ENCODE measurements around the gene TCFL5.
A peak's percentile ranks its signal among the peaks of the same experiment; 100 is the strongest.

TCFL5 gene

DNA sequence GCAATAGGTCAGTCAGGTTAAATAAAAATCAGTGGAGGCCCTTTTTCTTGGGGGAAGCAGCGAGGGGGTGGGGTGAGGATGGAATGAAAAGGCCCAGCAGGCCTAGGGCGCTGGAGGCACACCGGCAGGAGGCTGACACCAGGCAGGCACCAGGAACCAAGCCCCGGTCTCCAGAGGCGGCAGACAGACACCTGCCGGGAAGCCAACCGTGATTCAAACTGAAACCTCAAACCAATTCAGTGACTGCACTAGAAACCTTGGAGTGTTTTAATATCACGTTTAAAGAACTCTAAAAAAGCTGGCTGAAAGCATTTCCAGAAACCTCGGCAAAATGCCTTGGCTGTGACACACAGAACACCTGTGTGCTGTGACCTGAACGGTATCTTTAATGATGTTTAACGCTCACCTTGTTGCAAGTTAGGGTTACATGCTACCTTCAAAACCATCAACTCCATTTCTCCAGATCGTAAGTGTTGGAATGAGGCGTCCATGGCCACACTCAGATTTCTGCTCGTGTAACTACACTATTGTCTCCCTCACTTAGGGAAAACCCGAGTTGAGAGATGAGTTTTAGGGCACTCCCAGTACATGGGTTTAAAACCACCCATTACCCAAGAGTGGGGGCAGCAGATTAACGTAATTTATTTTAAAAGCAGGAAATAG lies 37.5 kb upstream of the TCFL5 start:
- POLR2A ChIA-PET, result interaction anchor here (1.6 kb wide), 1 partner anchor 9 kb away, joined by 4 read pairs; no protein-coding TSS in a partner anchor
- CTCF ChIA-PET, result interaction anchor here (0.6 to 6.5 kb wide), 17 partner anchors 8 to 115 kb away, joined by 3 to 33 read pairs (median 7); no protein-coding TSS in a partner anchor
- H3K36me3 ChIP-seq (ENCODE audit: control insufficient read depth in 2 of 2, insufficient read depth in 1 of 2, low read length in 2 of 2), result peaks cover 0 to 68% of the 10 kb centered on the region in 2 experiments; a peak in 2 of 3 replicates
- H3K4me3 ChIP-seq (ENCODE audit: low read depth, low read length), result no peak overlapping the region
- no peak overlapping the region for H3K27ac ChIP-seq (ENCODE audit: extremely low read depth, low read depth, low read length)
- H3K4me1 ChIP-seq (ENCODE audit: control insufficient read depth, insufficient read depth, low read length), result no peaks in the 10 kb centered on the region; the same call in 1 of the 2 replicates
- TF ChIP-seq, protein P1, sequence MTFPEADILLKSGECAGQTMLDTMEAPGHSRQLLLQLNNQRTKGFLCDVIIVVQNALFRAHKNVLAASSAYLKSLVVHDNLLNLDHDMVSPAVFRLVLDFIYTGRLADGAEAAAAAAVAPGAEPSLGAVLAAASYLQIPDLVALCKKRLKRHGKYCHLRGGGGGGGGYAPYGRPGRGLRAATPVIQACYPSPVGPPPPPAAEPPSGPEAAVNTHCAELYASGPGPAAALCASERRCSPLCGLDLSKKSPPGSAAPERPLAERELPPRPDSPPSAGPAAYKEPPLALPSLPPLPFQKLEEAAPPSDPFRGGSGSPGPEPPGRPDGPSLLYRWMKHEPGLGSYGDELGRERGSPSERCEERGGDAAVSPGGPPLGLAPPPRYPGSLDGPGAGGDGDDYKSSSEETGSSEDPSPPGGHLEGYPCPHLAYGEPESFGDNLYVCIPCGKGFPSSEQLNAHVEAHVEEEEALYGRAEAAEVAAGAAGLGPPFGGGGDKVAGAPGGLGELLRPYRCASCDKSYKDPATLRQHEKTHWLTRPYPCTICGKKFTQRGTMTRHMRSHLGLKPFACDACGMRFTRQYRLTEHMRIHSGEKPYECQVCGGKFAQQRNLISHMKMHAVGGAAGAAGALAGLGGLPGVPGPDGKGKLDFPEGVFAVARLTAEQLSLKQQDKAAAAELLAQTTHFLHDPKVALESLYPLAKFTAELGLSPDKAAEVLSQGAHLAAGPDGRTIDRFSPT (tag by site-specific recombination; IDR thresholded peaks at IDR 0.05), result no peak
- TF ChIP-seq ZIC2 (tag by site-specific recombination; IDR thresholded peaks at IDR 0.05), result peak; percentile 37
- no peaks in the 10 kb centered on the region for H3K9me3 ChIP-seq (ENCODE audit: control insufficient read depth, insufficient read depth, low read depth, low read length)

DNA sequence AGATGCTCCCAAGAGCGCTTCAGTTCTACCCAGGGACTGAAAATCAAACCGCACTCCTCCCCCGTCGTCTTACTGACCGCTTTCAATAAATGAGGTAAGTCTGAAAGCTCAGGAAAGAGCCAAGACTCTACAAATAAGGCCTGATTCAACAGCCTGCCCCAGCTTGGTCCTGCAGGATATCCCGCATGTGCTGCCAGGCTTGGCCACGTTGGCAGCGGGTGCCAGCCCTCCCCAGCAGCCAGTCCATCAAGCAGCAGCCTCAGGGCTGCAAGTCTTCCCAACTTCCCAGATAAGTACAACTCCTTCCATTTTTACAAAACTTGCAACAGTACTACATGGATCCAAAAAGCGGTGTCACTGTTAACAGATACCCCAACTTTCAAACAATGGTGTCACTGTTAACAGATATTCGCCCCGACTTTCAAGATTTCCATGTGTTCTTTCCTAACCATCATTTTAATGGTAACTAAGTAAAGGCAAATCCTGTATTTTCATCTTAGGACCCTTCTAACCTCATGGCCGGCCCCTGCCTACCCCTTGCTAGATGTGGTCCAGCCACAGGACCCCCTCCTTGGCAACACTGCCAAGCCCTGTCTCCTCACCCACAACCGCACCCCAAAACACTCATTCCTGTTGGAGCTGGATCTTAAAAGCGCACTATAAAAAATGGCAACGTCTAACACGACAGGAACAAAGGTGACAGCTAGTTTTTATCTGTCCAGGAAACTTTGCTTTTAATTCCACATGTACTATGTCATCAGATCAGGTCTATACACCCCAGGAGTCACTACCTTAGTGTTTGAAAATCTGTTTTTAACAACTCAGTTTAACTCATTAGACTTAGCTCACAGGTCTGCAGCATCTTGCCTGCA lies 36.7 kb upstream of the TCFL5 start:
- ChIA-PET CTCF (interaction anchor here (0.6 to 6.5 kb wide), 6 partner anchors 8 to 111 kb away, joined by 3 to 33 read pairs (median 8); no protein-coding TSS in a partner anchor), POLR2A (interaction anchor here (0.6 to 1.6 kb wide), 2 partner anchors 10 to 46 kb away, joined by 4 to 10 read pairs; no protein-coding TSS in a partner anchor)
- Histone ChIP-seq H3K27ac (ENCODE audit: extremely low read depth, low read depth, low read length) (no peak overlapping the region), H3K4me3 (ENCODE audit: low read depth, low read length) (no peak overlapping the region), H3K9me3 (ENCODE audit: control insufficient read depth, insufficient read depth, low read depth, low read length) (no peaks in the 10 kb centered on the region), H3K36me3 (ENCODE audit: control insufficient read depth in 2 of 2, insufficient read depth in 1 of 2, low read length in 2 of 2) (peaks cover 0 to 68% of the 10 kb centered on the region in 2 experiments; a peak in 2 of 3 replicates), H3K4me1 (ENCODE audit: control insufficient read depth, insufficient read depth, low read length) (no peaks in the 10 kb centered on the region; the same call in 1 of the 2 replicates)
- no peak for TF ChIP-seq ZNF473 (tag by site-specific recombination; IDR thresholded peaks at IDR 0.05)
- no peak for TF ChIP-seq ZBTB48 (tag by site-specific recombination; IDR thresholded peaks at IDR 0.05)
- TF ChIP-seq, protein P2, sequence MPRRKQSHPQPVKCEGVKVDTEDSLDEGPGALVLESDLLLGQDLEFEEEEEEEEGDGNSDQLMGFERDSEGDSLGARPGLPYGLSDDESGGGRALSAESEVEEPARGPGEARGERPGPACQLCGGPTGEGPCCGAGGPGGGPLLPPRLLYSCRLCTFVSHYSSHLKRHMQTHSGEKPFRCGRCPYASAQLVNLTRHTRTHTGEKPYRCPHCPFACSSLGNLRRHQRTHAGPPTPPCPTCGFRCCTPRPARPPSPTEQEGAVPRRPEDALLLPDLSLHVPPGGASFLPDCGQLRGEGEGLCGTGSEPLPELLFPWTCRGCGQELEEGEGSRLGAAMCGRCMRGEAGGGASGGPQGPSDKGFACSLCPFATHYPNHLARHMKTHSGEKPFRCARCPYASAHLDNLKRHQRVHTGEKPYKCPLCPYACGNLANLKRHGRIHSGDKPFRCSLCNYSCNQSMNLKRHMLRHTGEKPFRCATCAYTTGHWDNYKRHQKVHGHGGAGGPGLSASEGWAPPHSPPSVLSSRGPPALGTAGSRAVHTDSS (tag by site-specific recombination; IDR thresholded peaks at IDR 0.05), result no peak
- no peak for TF ChIP-seq ZNF404 (tag by site-specific recombination; IDR thresholded peaks at IDR 0.05)
- no peak for TF ChIP-seq ZNF214 (tag by site-specific recombination; IDR thresholded peaks at IDR 0.05; ENCODE audit: borderline replicate concordance)
- no peak for TF ChIP-seq ZEB2 (tag by site-specific recombination; IDR thresholded peaks at IDR 0.05)
- no peak for TF ChIP-seq ZNF324 (tag by site-specific recombination; IDR thresholded peaks at IDR 0.05)
- no peak for TF ChIP-seq SALL2 (tag by site-specific recombination; IDR thresholded peaks at IDR 0.05; ENCODE audit: borderline replicate concordance)
- no peak for TF ChIP-seq RBAK (tag by site-specific recombination; IDR thresholded peaks at IDR 0.05)
- TF ChIP-seq ZNF366 (tag by site-specific recombination; conservative IDR thresholded peaks at IDR 0.05), result no peak
- no peak for TF ChIP-seq ZNF792 (tag by site-specific recombination; IDR thresholded peaks at IDR 0.05)
- no peak for TF ChIP-seq ZNF76 (tag by site-specific recombination; IDR thresholded peaks at IDR 0.05; ENCODE audit: borderline replicate concordance, low read depth)
- no peak for TF ChIP-seq EGR2 (tag by site-specific recombination; IDR thresholded peaks at IDR 0.05; ENCODE audit: low read depth)
- TF ChIP-seq ZNF274 (IDR thresholded peaks at IDR 0.05; ENCODE audit: low read length), result no peak
- no peak for TF ChIP-seq ZNF274 (tag by site-specific recombination; IDR thresholded peaks at IDR 0.05; ENCODE audit: borderline replicate concordance)
- no peak for TF ChIP-seq ZNF202 (tag by site-specific recombination; IDR thresholded peaks at IDR 0.05; ENCODE audit: borderline replicate concordance)
- no peak for TF ChIP-seq ZBTB1 (tag by site-specific recombination; IDR thresholded peaks at IDR 0.05)
